Activated CD8-positive, alpha-beta memory T cell treated with anti-CD3 and anti-CD28 coated beads, Interleukin-2, amount 50 U/mL, for 1 hour (primary cell): ENCODE measurements around the gene XPO5.
"Not testable (repeated sequence)": the region's sequence is repeated elsewhere in the genome, so short reads cannot be mapped to it uniquely, and the experiment has no call there.

Experiments
- DNase-seq: peaks from one replicate; pipeline ENCODE4 v3.0.0-alpha.2; 2020; ENCODE audit errors: extremely low read depth

The XPO5 gene

GRCh38 chr6:43584892-43585570, 9.2 kb upstream of the XPO5 start:
- no peak for DNase-seq

GRCh38 chr6:43582911-43583310, 7.1 kb upstream of the XPO5 start:
- no peak for DNase-seq

- no peak for DNase-seq
Measured at GRCh38 chr6:43579171-43579570, 3.3 kb upstream of the XPO5 start.

GRCh38 chr6:43578748-43579147, 2.9 kb upstream of the XPO5 start:
- DNase-seq: no peak

GRCh38 chr6:43575105-43575771, 600 bp downstream of the XPO5 start:
- DNase-seq: no peak

GRCh38 chr6:43572015-43572414, 3.8 kb downstream of the XPO5 start:
- no peak for DNase-seq

GRCh38 chr6:43570876-43571441, 4.9 kb downstream of the XPO5 start:
- DNase-seq: no peak

- no peak for DNase-seq
Measured at GRCh38 chr6:43559328-43559727, 16.5 kb downstream of the XPO5 start.

- DNase-seq: not testable (repeated sequence)
Measured at GRCh38 chr6:43557620-43558019, 18.2 kb downstream of the XPO5 start.

- DNase-seq: no peak
Measured at GRCh38 chr6:43547222-43547621, 28.6 kb downstream of the XPO5 start.

- DNase-seq: no peak
Measured at GRCh38 chr6:43544461-43544860, 31.4 kb downstream of the XPO5 start.

- no peak for DNase-seq
Measured at GRCh38 chr6:43541774-43542471, 33.9 kb downstream of the XPO5 start.

GRCh38 chr6:43540507-43540906, 35.3 kb downstream of the XPO5 start:
- no peak for DNase-seq

- not testable (repeated sequence) for DNase-seq
Measured at GRCh38 chr6:43539409-43539808, 36.4 kb downstream of the XPO5 start.

GRCh38 chr6:43538986-43539385, 36.9 kb downstream of the XPO5 start:
- DNase-seq: not testable (repeated sequence)

- DNase-seq: no peak
Measured at GRCh38 chr6:43532201-43532600, 43.6 kb downstream of the XPO5 start.

GRCh38 chr6:43524483-43524961, 51.3 kb downstream of the XPO5 start:
- no peak for DNase-seq

- no peak for DNase-seq
Measured at GRCh38 chr6:43523284-43523683, 52.6 kb downstream of the XPO5 start.

GRCh38 chr6:43522547-43523261, 53.1 kb downstream of the XPO5 start:
- DNase-seq: no peak

GRCh38 chr6:43521836-43522235, 54.0 kb downstream of the XPO5 start:
- DNase-seq: no peak

- DNase-seq: no peak
Measured at GRCh38 chr6:43520097-43520496, 55.7 kb downstream of the XPO5 start.
